SK-N-SH (cell line): Measurements from ENCODE around the gene KIF15. TPM values are rescaled to one million over a fixed set of nuclear protein-coding genes. Genes with fewer than 3 reads are reported as not detected.

Experiments
- CHD2 ChIP-seq: fragments of 150-350 bp; IDR thresholded peaks from 2 replicates; pipeline ENCODE4 v1.6.1; 2018; ENCODE audit warnings: low read length; ENCODE audit not compliant: partially characterized antibody
- CTCF ChIP-seq: fragments of 200-600 bp; sonication (generic); IDR thresholded peaks from 2 replicates; pipeline ENCODE4 v1.6.1; 2017; ENCODE audit warnings: antibody characterized with exemption, mild to moderate bottlenecking, moderate library complexity
- ELF1 ChIP-seq: IDR thresholded peaks from 2 replicates; pipeline ENCODE4 v1.4.0; 2012
- FOXJ3 ChIP-seq: sonication (generic); formaldehyde crosslinking; IDR thresholded peaks from 2 replicates; pipeline ENCODE4 v1.5.1; 2020; ENCODE audit warnings: mild to moderate bottlenecking, missing genetic modification reagents
- FOXM1 ChIP-seq: IDR thresholded peaks from 2 replicates; pipeline ENCODE4 v1.4.0; 2012; ENCODE audit warnings: low read depth, mild to moderate bottlenecking
- GABPA ChIP-seq: IDR thresholded peaks from 2 replicates; pipeline ENCODE4 v1.4.0; 2012; ENCODE audit warnings: low read depth, mild to moderate bottlenecking
- IRF3 ChIP-seq: fragments of 150-350 bp; IDR thresholded peaks from 2 replicates; pipeline ENCODE4 v1.6.1; 2016; ENCODE audit warnings: mild to moderate bottlenecking, low read depth, low read length
- MXI1 ChIP-seq: IDR thresholded peaks from 2 replicates; pipeline ENCODE4 v1.6.1; 2012; ENCODE audit warnings: mild to moderate bottlenecking, low read depth, low read length, improper control_type of control experiment
- NFIC ChIP-seq: IDR thresholded peaks from 2 replicates; pipeline ENCODE4 v1.4.0; 2012; ENCODE audit warnings: borderline replicate concordance
- NRF1 ChIP-seq: IDR thresholded peaks from 2 replicates; pipeline ENCODE4 v1.6.1; 2012; ENCODE audit warnings: low read depth, mild to moderate bottlenecking, low read length
- RAD21 ChIP-seq: IDR thresholded peaks from 2 replicates; pipeline ENCODE4 v1.6.1; 2012; ENCODE audit warnings: mild to moderate bottlenecking, low read length
- RCOR1 ChIP-seq: fragments of 150-350 bp; IDR thresholded peaks from 2 replicates; pipeline ENCODE4 v1.6.1; 2017; ENCODE audit warnings: antibody characterized with exemption, low read length
- RFX5 ChIP-seq: IDR thresholded peaks from 2 replicates; pipeline ENCODE4 v1.6.1; 2012; ENCODE audit warnings: mild to moderate bottlenecking, improper control_type of control experiment, low read length
- RXRA ChIP-seq: IDR thresholded peaks from 2 replicates; pipeline ENCODE4 v1.4.0; 2012; ENCODE audit warnings: low read depth, mild to moderate bottlenecking, borderline replicate concordance
- SIN3A ChIP-seq: IDR thresholded peaks from 2 replicates; pipeline ENCODE4 v1.6.1; 2012; ENCODE audit warnings: low read depth, mild to moderate bottlenecking, low read length, moderate library complexity, borderline replicate concordance
- TAF1 ChIP-seq: IDR thresholded peaks from 2 replicates; pipeline ENCODE4 v1.6.1; 2012; ENCODE audit warnings: low read depth, mild to moderate bottlenecking, low read length, moderate library complexity, borderline replicate concordance
- TCF12 ChIP-seq: IDR thresholded peaks from 2 replicates; pipeline ENCODE4 v1.4.0; 2012
- polyA plus RNA-seq, 3 experiments: library from polyadenylated mRNA; depleted of rRNA; stranded (reverse); fragments of >200 nt; gene quantifications; 2 replicates each; pipeline ENCODE4 v1.2.3, GENCODE V29; 2012
- TF ChIP-seq, protein P1 (sequence below): IDR thresholded peaks from 2 replicates; pipeline ENCODE4; 2012
- TF ChIP-seq, protein P2 (sequence below): IDR thresholded peaks from 2 replicates; pipeline ENCODE4 v1.4.0; 2012; ENCODE audit warnings: low read depth, borderline replicate concordance
- TF ChIP-seq, protein P3 (sequence below): IDR thresholded peaks from 2 replicates; pipeline ENCODE4 v1.6.1; 2012; ENCODE audit warnings: mild to moderate bottlenecking, low read depth, low read length, moderate library complexity

Gene KIF15
- polyA plus RNA-seq, 1 of the 3 experiments (the other 2 are of a cell fraction) = 2.3 TPM

DNA sequence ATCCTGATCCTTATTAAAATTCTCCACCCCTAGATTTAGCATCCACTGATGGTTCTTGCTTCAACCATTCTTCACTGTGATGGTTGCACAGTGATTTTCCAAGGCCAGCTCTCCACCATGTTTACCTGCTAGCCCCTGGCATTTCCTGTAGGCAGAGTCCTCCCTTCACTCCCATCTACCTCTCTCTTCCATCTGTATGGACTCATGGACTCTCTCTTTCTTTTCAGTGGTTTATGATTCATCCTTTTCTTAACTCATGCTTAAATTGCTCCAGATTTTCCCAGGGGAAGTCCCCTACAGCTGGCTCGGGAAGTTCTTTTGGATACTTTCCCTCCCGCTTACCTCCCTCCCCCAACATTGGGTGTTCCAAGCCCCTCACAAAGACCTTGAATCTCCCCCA is 131.5 kb downstream of the KIF15 start (continued):
- TF ChIP-seq, protein P1, sequence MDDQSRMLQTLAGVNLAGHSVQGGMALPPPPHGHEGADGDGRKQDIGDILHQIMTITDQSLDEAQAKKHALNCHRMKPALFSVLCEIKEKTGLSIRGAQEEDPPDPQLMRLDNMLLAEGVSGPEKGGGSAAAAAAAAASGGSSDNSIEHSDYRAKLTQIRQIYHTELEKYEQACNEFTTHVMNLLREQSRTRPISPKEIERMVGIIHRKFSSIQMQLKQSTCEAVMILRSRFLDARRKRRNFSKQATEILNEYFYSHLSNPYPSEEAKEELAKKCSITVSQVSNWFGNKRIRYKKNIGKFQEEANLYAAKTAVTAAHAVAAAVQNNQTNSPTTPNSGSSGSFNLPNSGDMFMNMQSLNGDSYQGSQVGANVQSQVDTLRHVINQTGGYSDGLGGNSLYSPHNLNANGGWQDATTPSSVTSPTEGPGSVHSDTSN = peak; percentile 32; the same call in 1 of the 2 replicates
- TF ChIP-seq GABPA (no peak), MXI1 (no peak), RAD21 (no peak), CTCF (no peak), RCOR1 (no peak), RFX5 (no peak), FOXM1 (no peak), FOXJ3 (no peak), CHD2 (no peak), IRF3 (no peak), SIN3A (no peak), NFIC (no peak), TAF1 (no peak), ELF1 (no peak), NRF1 (no peak), TCF12 (peak; percentile 75), RXRA (no peak)
- TF ChIP-seq, protein P2, sequence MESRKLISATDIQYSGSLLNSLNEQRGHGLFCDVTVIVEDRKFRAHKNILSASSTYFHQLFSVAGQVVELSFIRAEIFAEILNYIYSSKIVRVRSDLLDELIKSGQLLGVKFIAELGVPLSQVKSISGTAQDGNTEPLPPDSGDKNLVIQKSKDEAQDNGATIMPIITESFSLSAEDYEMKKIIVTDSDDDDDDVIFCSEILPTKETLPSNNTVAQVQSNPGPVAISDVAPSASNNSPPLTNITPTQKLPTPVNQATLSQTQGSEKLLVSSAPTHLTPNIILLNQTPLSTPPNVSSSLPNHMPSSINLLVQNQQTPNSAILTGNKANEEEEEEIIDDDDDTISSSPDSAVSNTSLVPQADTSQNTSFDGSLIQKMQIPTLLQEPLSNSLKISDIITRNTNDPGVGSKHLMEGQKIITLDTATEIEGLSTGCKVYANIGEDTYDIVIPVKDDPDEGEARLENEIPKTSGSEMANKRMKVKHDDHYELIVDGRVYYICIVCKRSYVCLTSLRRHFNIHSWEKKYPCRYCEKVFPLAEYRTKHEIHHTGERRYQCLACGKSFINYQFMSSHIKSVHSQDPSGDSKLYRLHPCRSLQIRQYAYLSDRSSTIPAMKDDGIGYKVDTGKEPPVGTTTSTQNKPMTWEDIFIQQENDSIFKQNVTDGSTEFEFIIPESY = no peak
- TF ChIP-seq, protein P3, sequence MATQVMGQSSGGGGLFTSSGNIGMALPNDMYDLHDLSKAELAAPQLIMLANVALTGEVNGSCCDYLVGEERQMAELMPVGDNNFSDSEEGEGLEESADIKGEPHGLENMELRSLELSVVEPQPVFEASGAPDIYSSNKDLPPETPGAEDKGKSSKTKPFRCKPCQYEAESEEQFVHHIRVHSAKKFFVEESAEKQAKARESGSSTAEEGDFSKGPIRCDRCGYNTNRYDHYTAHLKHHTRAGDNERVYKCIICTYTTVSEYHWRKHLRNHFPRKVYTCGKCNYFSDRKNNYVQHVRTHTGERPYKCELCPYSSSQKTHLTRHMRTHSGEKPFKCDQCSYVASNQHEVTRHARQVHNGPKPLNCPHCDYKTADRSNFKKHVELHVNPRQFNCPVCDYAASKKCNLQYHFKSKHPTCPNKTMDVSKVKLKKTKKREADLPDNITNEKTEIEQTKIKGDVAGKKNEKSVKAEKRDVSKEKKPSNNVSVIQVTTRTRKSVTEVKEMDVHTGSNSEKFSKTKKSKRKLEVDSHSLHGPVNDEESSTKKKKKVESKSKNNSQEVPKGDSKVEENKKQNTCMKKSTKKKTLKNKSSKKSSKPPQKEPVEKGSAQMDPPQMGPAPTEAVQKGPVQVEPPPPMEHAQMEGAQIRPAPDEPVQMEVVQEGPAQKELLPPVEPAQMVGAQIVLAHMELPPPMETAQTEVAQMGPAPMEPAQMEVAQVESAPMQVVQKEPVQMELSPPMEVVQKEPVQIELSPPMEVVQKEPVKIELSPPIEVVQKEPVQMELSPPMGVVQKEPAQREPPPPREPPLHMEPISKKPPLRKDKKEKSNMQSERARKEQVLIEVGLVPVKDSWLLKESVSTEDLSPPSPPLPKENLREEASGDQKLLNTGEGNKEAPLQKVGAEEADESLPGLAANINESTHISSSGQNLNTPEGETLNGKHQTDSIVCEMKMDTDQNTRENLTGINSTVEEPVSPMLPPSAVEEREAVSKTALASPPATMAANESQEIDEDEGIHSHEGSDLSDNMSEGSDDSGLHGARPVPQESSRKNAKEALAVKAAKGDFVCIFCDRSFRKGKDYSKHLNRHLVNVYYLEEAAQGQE = no peak
- TF ChIP-seq, all 33 proteins: peak for 6
